Fibroblast of mammary gland (primary cell): ENCODE measurements around the gene DSCAM.

ENCODE experiments used
- DNase-seq: peaks from one replicate; pipeline ENCODE4 v3.0.0-alpha.2; 2010; ENCODE audit warnings: low read depth
- H3K4me3 ChIP-seq: 2 replicates; pipeline ENCODE4 v1.5.1; 2011; ENCODE audit warnings: low read depth, mild to moderate bottlenecking, low read length, moderate library complexity; ENCODE audit not compliant: control insufficient read depth
- TF ChIP-seq, protein P1 (sequence below): conservative IDR thresholded peaks from 2 replicates; pipeline ENCODE4 v1.5.1; 2011; ENCODE audit warnings: low read depth, low read length, inconsistent platforms; ENCODE audit not compliant: control insufficient read depth, insufficient read depth

The DSCAM gene

GRCh38 chr21:40386981-40387747, 459.8 kb downstream of the DSCAM start:
- no peak for DNase-seq
- TF ChIP-seq, protein P1, sequence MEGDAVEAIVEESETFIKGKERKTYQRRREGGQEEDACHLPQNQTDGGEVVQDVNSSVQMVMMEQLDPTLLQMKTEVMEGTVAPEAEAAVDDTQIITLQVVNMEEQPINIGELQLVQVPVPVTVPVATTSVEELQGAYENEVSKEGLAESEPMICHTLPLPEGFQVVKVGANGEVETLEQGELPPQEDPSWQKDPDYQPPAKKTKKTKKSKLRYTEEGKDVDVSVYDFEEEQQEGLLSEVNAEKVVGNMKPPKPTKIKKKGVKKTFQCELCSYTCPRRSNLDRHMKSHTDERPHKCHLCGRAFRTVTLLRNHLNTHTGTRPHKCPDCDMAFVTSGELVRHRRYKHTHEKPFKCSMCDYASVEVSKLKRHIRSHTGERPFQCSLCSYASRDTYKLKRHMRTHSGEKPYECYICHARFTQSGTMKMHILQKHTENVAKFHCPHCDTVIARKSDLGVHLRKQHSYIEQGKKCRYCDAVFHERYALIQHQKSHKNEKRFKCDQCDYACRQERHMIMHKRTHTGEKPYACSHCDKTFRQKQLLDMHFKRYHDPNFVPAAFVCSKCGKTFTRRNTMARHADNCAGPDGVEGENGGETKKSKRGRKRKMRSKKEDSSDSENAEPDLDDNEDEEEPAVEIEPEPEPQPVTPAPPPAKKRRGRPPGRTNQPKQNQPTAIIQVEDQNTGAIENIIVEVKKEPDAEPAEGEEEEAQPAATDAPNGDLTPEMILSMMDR: no peak

DNA sequence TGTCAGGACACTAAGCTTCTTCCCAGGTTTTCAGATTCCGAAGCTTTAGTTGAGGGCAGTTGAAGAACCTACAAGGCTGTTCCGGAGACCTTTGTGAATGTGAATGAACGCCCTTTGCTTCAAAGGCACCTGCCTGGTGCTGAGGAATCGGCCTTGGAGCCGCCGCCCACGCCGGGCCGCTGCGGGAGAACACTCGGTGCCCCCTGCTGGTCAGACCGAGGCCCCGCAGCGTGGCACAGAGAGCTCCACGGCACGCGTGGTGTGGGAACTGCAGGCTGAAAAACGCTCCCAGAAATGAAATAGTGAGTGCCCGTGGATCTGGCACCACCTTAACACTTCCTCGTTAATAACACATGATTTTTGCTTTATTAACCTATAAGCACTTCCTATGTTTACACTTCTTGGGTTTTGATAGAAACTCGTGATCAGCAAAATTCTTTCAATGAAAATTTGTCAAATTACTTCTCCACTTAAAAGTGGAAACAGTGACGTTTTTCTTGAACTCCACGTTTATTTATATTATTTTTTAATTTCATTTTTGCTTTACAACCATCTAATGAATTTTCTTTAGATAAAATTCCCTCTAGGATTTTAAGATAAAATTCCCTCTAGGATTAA, 460.6 kb downstream of the DSCAM start:
- no peak for DNase-seq
- H3K4me3 ChIP-seq: no peak overlapping the region
- TF ChIP-seq, protein P1: peak; percentile 20

More at GRCh38 chr21:40386981-40387747, 459.8 kb downstream of the DSCAM start:
- no peak overlapping the region for H3K4me3 ChIP-seq

DNA sequence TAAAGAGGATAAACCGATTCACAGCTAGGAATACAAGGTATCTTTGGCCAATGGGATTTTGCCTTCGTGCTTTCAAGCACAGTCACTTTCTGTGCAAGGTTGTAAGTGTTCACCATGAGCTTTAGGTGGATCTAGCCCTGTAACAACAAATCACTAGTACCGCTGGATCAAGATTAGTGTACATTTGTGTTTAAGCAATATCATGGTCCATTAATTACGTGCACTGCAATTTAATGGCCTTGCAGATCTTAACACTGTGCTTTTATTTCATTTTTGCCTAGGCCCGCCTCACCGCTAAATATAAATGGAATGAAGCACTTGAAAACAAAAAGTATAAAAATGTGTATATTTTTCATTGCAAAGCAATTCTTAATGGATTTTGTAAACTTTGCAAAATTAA, 461.1 kb downstream of the DSCAM start:
- no peak for DNase-seq
- TF ChIP-seq, protein P1: no peak
- H3K4me3 ChIP-seq: no peak overlapping the region

DNA sequence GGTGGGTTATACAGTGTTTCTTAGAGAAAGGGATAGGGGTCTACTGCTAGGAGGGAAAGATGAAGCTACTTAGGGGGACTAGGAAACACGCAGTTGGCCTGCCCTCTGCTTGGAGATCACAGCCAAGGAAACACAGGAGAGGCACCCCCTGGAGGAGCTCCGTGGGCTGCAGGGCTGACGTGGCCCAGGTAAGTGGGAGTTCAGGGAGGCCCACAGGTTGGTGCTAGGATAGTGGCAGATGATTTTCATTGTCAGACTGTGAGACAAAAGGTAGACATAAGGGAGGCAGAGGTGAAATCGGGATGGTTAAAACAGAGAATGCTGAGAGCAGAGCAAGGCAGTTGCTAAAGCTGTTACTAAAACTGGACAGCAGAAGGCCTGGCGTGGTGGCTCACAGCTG, 463.0 kb downstream of the DSCAM start:
- TF ChIP-seq, protein P1: no peak
- no peak overlapping the region for H3K4me3 ChIP-seq
- no peak for DNase-seq

- DNase-seq: no peak
- no peak overlapping the region for H3K4me3 ChIP-seq
- TF ChIP-seq, protein P1: no peak
Measured at GRCh38 chr21:40381111-40381510, 465.8 kb downstream of the DSCAM start.

GRCh38 chr21:40379881-40380810, 466.8 kb downstream of the DSCAM start:
- no peak overlapping the region for H3K4me3 ChIP-seq
- no peak for DNase-seq
- TF ChIP-seq, protein P1: no peak
